Smooth muscle cell (in vitro differentiated cells): ENCODE results near the gene TIAL1. TPM values are rescaled to one million over a fixed set of nuclear protein-coding genes. Genes with fewer than 3 reads are reported as not detected.

ENCODE experiments used
- DNase-seq: peaks from one replicate; lab custom pipeline; 2025; ENCODE audit not compliant: unreplicated experiment; lab: John Stamatoyannopoulos, UW
- H2AFZ ChIP-seq: fragments of 200-600 bp; sonication (generic); 2 replicates; pipeline ENCODE4 v1.6.0; 2016; ENCODE audit warnings: antibody characterized with exemption, low read depth, mild to moderate bottlenecking
- H3F3A ChIP-seq: fragments of 200-600 bp; sonication (generic); 2 replicates; pipeline ENCODE4 v1.6.0; 2017; ENCODE audit warnings: antibody characterized with exemption, low read depth
- H3K27ac ChIP-seq: fragments of 200-600 bp; sonication (generic); 2 replicates; pipeline ENCODE4 v1.5.1; 2016; ENCODE audit warnings: low read depth, mild to moderate bottlenecking
- H3K27me3 ChIP-seq: fragments of 200-600 bp; sonication (generic); 2 replicates; pipeline ENCODE4 v1.6.1; 2016; ENCODE audit warnings: low read depth, mild to moderate bottlenecking
- H3K36me3 ChIP-seq: fragments of 200-600 bp; sonication (generic); 2 replicates; pipeline ENCODE4 v1.5.1; 2016; ENCODE audit warnings: low read depth
- H3K4me1 ChIP-seq: fragments of 200-600 bp; sonication (generic); 2 replicates; pipeline ENCODE4 v1.5.1; 2016; ENCODE audit warnings: low read depth
- H3K4me2 ChIP-seq: fragments of 200-600 bp; sonication (generic); 2 replicates; pipeline ENCODE4 v1.6.0; 2016; ENCODE audit warnings: mild to moderate bottlenecking
- H3K4me3 ChIP-seq: fragments of 200-600 bp; sonication (generic); 2 replicates; pipeline ENCODE4 v1.5.1; 2016; ENCODE audit warnings: mild to moderate bottlenecking
- H3K79me2 ChIP-seq: fragments of 200-600 bp; sonication (generic); 2 replicates; pipeline ENCODE4 v1.6.0; 2016; ENCODE audit warnings: low read depth, mild to moderate bottlenecking
- H3K9ac ChIP-seq: fragments of 200-600 bp; sonication (generic); 2 replicates; pipeline ENCODE4 v1.6.0; 2016; ENCODE audit warnings: low read depth
- H3K9me3 ChIP-seq: fragments of 200-600 bp; sonication (generic); replicated peaks from 2 replicates; pipeline ENCODE4 v1.5.1; 2016; ENCODE audit warnings: low read depth
- H4K20me1 ChIP-seq: fragments of 200-600 bp; sonication (generic); 2 replicates; pipeline ENCODE4 v1.6.0; 2016; ENCODE audit warnings: low read depth
- CTCF ChIP-seq: fragments of 200-600 bp; sonication (generic); IDR thresholded peaks from 2 replicates; pipeline ENCODE4 v1.5.1; 2017; ENCODE audit warnings: borderline replicate concordance, mild to moderate bottlenecking, antibody characterized with exemption; ENCODE audit not compliant: insufficient read depth, poor library complexity, severe bottlenecking
- WGBS: methylation state at CpG from one replicate; pipeline ENCODE4 v1.1.7; 2016; ENCODE audit warnings: low lambda C conversion rate; 5-methylcytosine and 5-hydroxymethylcytosine counted together
- polyA plus RNA-seq: library from polyadenylated mRNA; unstranded; fragments of >200 nt; fragmentation: Nextera tagmentation; extraction: Ambion mirVana; gene quantifications from 2 replicates; pipeline ENCODE4 v1.2.1, GENCODE V29; 2016
- total RNA-seq: library from RNA; depleted of rRNA; stranded (reverse); fragments of >200 nt; gene quantifications from 2 replicates; pipeline ENCODE4 v1.2.3, GENCODE V29; 2014

TIAL1 gene
- total and polyA plus RNA-seq, 2 experiments from 2014 or later: 40.0 to 117 TPM

GRCh38 chr10:119542357-119542987, 54.3 kb downstream of the TIAL1 start, which contains the start of gene RGS10:
TSS of gene RGS10 (minus strand) at chr10:119542719. CDS start at chr10:119542638, 81 bp downstream.
- peak within 1 kb of the TSS; percentile 89 for H2AFZ ChIP-seq
- H3K27me3 ChIP-seq: no peaks in the 10 kb centered on the region
- peaks cover 45% of the 10 kb centered on the region for H3K79me2 ChIP-seq
- H4K20me1 ChIP-seq: peaks cover 27% of the 10 kb centered on the region
- 1% methylated on average over 14 of the region's 76 CpGs for WGBS
- H3F3A ChIP-seq: no peaks in the 10 kb centered on the region
- TF ChIP-seq CTCF: no peak
- no peak within 1 kb of the TSS for H3K27ac ChIP-seq
- H3K4me1 ChIP-seq: peaks cover 15% of the 10 kb centered on the region
- DNase-seq: no peak
- H3K4me3 ChIP-seq: peak within 1 kb of the TSS; percentile 84
- H3K4me2 ChIP-seq: peak within 1 kb of the TSS; percentile 99
- H3K36me3 ChIP-seq: no peaks in the 10 kb centered on the region
- H3K9me3 ChIP-seq: no peaks in the 10 kb centered on the region
- H3K9ac ChIP-seq: peak within 1 kb of the TSS; percentile 56

GRCh38 chr10:119541459-119542356, 55.1 kb downstream of the TIAL1 start:
- H3F3A ChIP-seq: no peaks in the 10 kb centered on the region
- H3K9ac ChIP-seq: peak overlapping the region; percentile 56
- peaks cover 29% of the 10 kb centered on the region for H4K20me1 ChIP-seq
- no peaks in the 10 kb centered on the region for H3K9me3 ChIP-seq
- peak overlapping the region; percentile 99 for H3K4me2 ChIP-seq
- H3K4me3 ChIP-seq: peak overlapping the region; percentile 84
- no peak for DNase-seq
- no peak for TF ChIP-seq CTCF
- H3K79me2 ChIP-seq: peaks cover 51% of the 10 kb centered on the region
- peaks cover 15% of the 10 kb centered on the region for H3K4me1 ChIP-seq
- no peak overlapping the region for H3K27ac ChIP-seq
- no peaks in the 10 kb centered on the region for H3K27me3 ChIP-seq
- no peaks in the 10 kb centered on the region for H3K36me3 ChIP-seq
- peak overlapping the region; percentile 89 for H2AFZ ChIP-seq
- 13% methylated on average over 57 of the region's 57 CpGs for WGBS

GRCh38 chr10:119541046-119541445, 55.7 kb downstream of the TIAL1 start:
- H2AFZ ChIP-seq: no peak overlapping the region
- H3K36me3 ChIP-seq: no peaks in the 10 kb centered on the region
- peak overlapping the region; percentile 84 for H3K4me3 ChIP-seq
- H4K20me1 ChIP-seq: peaks cover 32% of the 10 kb centered on the region
- no peaks in the 10 kb centered on the region for H3K9me3 ChIP-seq
- H3F3A ChIP-seq: no peaks in the 10 kb centered on the region
- H3K27me3 ChIP-seq: no peaks in the 10 kb centered on the region
- WGBS: 55% methylated on average over 6 of the region's 6 CpGs
- peaks cover 15% of the 10 kb centered on the region for H3K4me1 ChIP-seq
- H3K79me2 ChIP-seq: peaks cover 56% of the 10 kb centered on the region
- no peak overlapping the region for H3K27ac ChIP-seq
- H3K9ac ChIP-seq: peak overlapping the region; percentile 4
- TF ChIP-seq CTCF: no peak
- H3K4me2 ChIP-seq: peak overlapping the region; percentile 99
- DNase-seq: no peak
